Ascending aorta (tissue), 2 donors: ENCODE measurements around the gene MUC2. TPM values are rescaled to one million over a fixed set of nuclear protein-coding genes. Genes with fewer than 3 reads are reported as not detected.

ENCODE experiments used
- DNase-seq, 2 donors: peaks; one replicate each; pipeline ENCODE4 v3.0.0-alpha.2; 2019; ENCODE audit warnings: low spot score in 2 of 2
- H3K27ac ChIP-seq, 2 donors: fragments of 200-600 bp; sonication (generic); one replicate each; pipeline ENCODE4 v1.5.1; 2016 to 2017; ENCODE audit warnings: mild to moderate bottlenecking in 1 of 2
- H3K27me3 ChIP-seq: fragments of 200-600 bp; sonication (generic); one replicate; pipeline ENCODE4 v1.5.1; 2017
- H3K36me3 ChIP-seq, 2 donors: fragments of 200-600 bp; sonication (generic); one replicate each; pipeline ENCODE4 v1.5.1; 2016
- H3K4me1 ChIP-seq, 2 donors: fragments of 200-600 bp; sonication (generic); one replicate each; pipeline ENCODE4 v1.5.1; 2016 to 2017; ENCODE audit warnings: mild to moderate bottlenecking in 1 of 2
- H3K4me3 ChIP-seq, 2 donors: fragments of 200-600 bp; sonication (generic); one replicate each; pipeline ENCODE4 v1.5.1; 2016 to 2017; ENCODE audit warnings: mild to moderate bottlenecking in 1 of 2
- H3K9me3 ChIP-seq, 2 donors: fragments of 200-600 bp; sonication (generic); one replicate each; pipeline ENCODE4 v1.5.1; 2016
- CTCF ChIP-seq, 3 experiments: fragments of 200-600 bp in 2 of 3; fragments of 450-650 bp in 1 of 3; sonication (generic) in 2 of 3; IDR thresholded peaks; one replicate each; pipeline ENCODE4 v1.5.1; 2016 to 2019; ENCODE audit warnings: antibody characterized with exemption in 3 of 3, mild to moderate bottlenecking in 1 of 3, moderate library complexity in 1 of 3
- intact Hi-C: fragments of 100-400 bp; cut with DNase I; formaldehyde crosslinking; loops from one replicate; pipeline ENCODE4 v1.15.1; 2023
- total RNA-seq: library from RNA; depleted of rRNA; stranded (reverse); fragments of >200 nt; gene quantifications from one replicate; pipeline ENCODE4 v1.1.0, GENCODE V29; 2016

Gene MUC2
- total RNA-seq, 1 donor from 2014 or later: 0.11 TPM

GRCh38 chr11:1087279-1087960 lies 12.7 kb downstream of the MUC2 start:
- Histone ChIP-seq H3K9me3 (no peaks in the 10 kb centered on the region), H3K4me1 (no peaks in the 10 kb centered on the region), H3K27ac (no peak overlapping the region), H3K36me3 (no peaks in the 10 kb centered on the region), H3K27me3 (no peaks in the 10 kb centered on the region), H3K4me3 (no peak overlapping the region)
- DNase-seq: no peak
- TF ChIP-seq CTCF (IDR thresholded peaks at IDR 0.05): no peak
- intact Hi-C loops: no loop called here

GRCh38 chr11:1087961-1088926 lies 13.6 kb downstream of the MUC2 start:
- Histone ChIP-seq H3K4me1 (no peaks in the 10 kb centered on the region), H3K27ac (no peak overlapping the region), H3K36me3 (no peaks in the 10 kb centered on the region), H3K4me3 (no peak overlapping the region), H3K9me3 (no peaks in the 10 kb centered on the region), H3K27me3 (no peaks in the 10 kb centered on the region)
- no peak for TF ChIP-seq CTCF (IDR thresholded peaks at IDR 0.05)
- DNase-seq: no peak
- intact Hi-C loops: no loop called here

- no peaks in the 10 kb centered on the region for H3K9me3 ChIP-seq
- H3K27me3 ChIP-seq: no peaks in the 10 kb centered on the region
- DNase-seq: no peak
- no peak for TF ChIP-seq CTCF (IDR thresholded peaks at IDR 0.05)
- no peak overlapping the region for H3K4me3 ChIP-seq
- no peaks in the 10 kb centered on the region for H3K36me3 ChIP-seq
- no peaks in the 10 kb centered on the region for H3K4me1 ChIP-seq
- no peak overlapping the region for H3K27ac ChIP-seq
- intact Hi-C loops: no loop called here
Observed at GRCh38 chr11:1088927-1089737, 14.5 kb downstream of the MUC2 start.

- H3K4me1 ChIP-seq: no peaks in the 10 kb centered on the region
- no peak overlapping the region for H3K27ac ChIP-seq
- no peaks in the 10 kb centered on the region for H3K36me3 ChIP-seq
- no peaks in the 10 kb centered on the region for H3K27me3 ChIP-seq
- no peak overlapping the region for H3K4me3 ChIP-seq
- no peak for TF ChIP-seq CTCF (IDR thresholded peaks at IDR 0.05)
- no peak for DNase-seq
- no peaks in the 10 kb centered on the region for H3K9me3 ChIP-seq
- intact Hi-C loops: no loop called here
Observed at GRCh38 chr11:1089738-1090599, 15.3 kb downstream of the MUC2 start.
